GM19467 (cell line): Measurements from ENCODE around the gene PLD3.
A peak's percentile ranks its signal among the peaks of the same experiment; 100 is the strongest.
"Not testable (repeated sequence)": the region's sequence is repeated elsewhere in the genome, so short reads cannot be mapped to it uniquely, and the experiment has no call there.

ENCODE experiments used
- ATAC-seq: cut with Tn5 transposase; IDR thresholded peaks from one replicate; pipeline ENCODE4 v1.9.1; 2021; ENCODE audit warnings: mild to moderate bottlenecking, moderate library complexity; ENCODE audit not compliant: unreplicated experiment

Gene PLD3

DNA sequence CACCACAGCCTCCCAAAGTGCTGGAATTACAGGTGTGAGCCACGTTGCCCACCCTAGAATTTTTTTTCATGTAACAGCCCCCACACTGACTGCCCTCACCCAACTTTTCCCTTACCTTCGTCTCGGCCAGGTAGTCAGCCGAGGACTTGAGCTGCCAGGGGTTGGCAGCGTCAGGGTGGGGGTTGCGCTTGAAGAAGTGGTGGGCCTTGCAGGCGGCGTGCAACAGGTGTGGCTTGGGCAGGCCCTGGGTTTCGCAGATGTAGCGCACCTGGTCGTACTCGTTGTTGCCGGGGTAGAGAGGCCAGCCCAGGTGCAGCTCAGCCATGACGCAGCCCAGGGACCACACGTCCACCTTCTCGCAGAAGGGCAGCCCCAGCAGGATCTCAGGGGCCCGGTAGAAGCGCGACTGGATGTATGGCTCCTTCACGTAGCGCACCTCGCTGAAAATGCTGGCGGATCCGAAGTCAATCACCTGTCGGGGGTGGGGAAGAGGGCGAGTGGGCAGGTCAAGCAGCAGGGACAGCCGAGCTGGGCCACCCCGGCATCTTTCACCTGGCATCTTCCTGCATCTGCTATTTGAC, 35.3 kb downstream of the PLD3 start:
- ATAC-seq = no peak

DNA sequence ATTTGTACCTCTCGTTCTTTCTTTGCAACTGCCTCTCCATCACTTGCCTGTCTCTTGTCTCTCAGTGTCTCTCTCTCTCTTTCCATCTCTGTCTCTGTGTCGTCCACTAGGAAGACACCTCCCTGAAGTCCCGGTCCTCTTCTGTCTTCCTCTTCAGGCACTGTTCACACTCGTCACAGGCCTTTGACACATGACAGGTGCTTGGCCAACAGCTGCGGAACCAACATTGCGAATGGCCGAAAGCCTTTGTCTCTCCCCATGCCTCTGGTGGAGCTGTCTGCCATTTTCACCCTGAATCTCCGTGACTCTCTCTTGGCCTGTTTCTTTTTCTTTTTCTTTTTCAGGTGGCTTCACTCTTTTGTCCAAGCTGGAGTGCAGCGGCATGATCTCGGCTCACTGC, 38.7 kb downstream of the PLD3 start:
- no peak for ATAC-seq

- no peak for ATAC-seq
Observed at GRCh38 chr19:40388481-40388880, 40.0 kb downstream of the PLD3 start.

DNA sequence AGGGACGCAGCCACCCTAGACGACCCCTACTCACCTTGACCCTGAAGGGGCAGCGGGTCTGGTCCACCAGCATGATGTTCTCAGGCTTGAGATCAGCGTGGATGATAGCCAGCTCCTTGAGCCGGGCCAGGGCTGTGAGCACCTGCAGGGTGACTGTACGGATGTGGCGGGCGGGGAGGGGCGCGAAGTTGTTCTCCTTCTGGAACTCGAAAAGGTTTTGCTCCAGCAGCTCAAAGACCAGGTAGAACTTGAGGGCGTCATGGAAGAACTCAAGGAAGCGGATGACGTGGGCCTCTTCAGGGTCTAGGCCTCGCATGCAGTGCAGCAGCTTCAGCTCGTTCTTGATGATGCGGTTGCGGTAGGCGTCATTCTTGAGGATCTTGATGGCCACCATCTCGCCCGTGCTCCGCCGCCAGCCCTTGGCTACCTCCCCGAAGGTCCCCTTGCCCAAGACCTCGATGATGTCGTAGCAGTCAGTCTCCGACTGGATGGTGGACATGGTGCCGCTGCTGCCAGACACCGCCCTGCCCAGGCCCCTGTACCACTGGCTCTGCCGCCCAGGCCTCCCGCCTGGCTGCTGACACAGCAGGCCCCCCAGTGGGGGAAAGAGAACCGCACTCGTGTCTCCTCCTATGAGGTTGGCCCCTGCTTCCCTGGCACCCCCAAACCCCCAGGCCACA, 41.0 kb downstream of the PLD3 start:
- no peak for ATAC-seq

DNA sequence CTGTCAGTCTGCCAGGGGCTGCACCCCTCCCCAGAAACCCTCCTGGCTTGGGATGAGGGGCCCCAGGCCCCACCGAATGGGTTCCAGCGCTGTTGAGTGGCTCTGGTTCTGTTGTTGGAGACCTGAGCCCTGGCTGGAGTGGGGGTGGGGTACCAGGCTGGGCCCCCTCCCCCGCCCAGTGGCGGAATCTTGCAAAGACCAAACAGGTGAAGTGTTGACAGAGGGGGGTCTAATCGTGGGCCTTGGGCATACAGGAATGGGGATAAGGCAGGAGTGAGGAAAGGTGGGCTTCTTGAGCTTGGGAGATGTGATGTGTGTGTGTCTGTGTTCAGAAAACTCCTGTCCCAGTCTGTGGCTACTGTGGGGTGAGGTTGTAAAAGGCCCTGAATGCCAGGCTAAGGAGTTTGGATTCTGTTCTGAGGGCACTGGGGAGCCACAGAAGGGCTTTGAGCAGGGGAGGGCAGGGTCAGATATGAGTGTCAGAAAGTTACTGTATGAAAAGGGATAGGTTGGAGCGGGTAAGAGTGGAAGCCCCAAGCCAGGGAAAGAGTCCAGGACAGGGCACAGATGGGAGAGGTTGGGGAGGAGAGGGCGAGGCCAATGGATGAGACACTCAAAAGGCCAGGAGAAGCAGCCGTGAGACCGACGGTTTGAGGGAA, 41.7 kb downstream of the PLD3 start, which contains the start of gene HIPK4:
Gene HIPK4 (minus strand): TSS at position 98 of the 659 bp plus-strand sequence. CDS start 279 bp downstream, outside the sequence.
- no peak for ATAC-seq

- ATAC-seq = no peak
Observed at GRCh38 chr19:40392123-40392522, 43.6 kb downstream of the PLD3 start.

GRCh38 chr19:40392894-40393517, 44.5 kb downstream of the PLD3 start:
- ATAC-seq = no peak

GRCh38 chr19:40393894-40394815, 45.7 kb downstream of the PLD3 start:
- no peak for ATAC-seq

DNA sequence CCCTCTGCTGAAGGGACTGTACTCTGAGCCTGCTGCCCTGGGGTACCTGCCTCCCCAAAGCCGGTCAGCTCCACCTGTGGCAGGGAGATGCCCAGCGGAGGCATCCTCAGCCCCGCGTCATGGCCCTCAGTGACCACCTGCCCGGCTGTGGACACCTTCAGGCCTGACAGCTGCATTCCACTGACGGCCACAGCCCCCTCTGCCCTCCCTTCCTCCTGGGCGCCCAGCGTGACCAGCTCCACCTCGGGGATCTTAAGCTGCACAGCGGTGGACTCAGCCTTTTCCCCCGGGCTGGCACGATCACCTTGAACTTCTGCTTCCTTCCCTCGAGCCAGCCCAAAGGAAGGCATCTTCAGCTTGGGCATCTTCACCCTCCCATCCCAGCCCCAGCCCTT, 46.3 kb downstream of the PLD3 start:
- ATAC-seq = no peak

DNA sequence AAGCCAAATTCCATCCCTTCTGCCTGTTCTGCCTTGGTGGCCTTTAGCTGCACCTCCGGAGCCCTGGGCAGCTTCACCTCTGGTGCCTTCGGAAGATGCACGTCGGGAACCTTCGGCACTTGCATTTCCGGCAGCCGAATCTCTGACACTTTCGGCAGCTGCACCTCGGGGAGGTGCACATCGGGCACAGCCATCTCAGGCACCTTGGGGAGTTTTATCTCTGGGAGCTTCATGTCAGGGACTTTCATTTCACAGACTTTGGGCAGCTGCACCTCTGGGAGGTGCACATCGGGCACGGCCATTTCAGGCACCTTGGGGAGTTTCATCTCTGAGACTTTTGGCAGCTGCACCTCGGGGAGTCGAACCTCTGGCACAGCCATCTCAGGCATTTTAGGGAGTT, 47.5 kb downstream of the PLD3 start:
- no peak for ATAC-seq

GRCh38 chr19:40396886-40397567, 48.5 kb downstream of the PLD3 start:
- no peak for ATAC-seq

DNA sequence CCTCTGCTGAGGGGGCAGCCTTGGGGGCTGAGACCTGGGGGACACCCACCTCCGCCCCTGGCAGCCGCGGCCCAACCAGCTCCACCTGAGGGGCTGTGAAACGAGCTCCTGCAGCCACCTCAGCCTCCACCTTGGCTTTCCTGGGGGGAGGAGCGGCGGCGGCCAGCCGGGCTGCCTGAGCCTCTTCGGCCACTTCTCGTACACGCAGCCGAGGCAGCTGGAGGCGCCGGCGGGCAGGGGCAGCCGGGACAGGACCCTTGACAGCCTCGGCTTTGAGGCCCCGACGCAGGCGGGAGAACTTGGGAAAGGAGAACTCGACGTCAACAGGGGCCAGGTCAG, 49.0 kb downstream of the PLD3 start:
- ATAC-seq = no peak

GRCh38 chr19:40398417-40399131, 50.1 kb downstream of the PLD3 start:
- no peak for ATAC-seq

DNA sequence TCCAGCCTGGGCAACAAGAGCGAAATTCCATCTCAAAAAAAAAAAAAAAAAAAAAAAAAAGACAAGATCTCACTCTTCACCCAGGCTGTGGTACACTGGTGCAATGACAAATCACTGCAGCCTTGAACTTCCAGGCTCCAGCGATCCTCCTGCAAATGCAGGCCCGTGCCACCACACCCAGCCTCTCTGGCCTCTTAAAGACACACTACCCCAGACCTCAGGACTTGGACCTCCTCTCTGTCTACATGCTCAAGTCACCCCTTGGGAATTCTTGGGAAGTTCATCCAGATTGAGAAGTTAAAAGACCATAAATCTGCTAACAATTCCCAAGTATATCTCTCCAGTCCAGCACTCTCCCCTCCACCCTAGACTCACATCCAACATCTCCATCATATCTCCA, 52.1 kb downstream of the PLD3 start:
- ATAC-seq = no peak

DNA sequence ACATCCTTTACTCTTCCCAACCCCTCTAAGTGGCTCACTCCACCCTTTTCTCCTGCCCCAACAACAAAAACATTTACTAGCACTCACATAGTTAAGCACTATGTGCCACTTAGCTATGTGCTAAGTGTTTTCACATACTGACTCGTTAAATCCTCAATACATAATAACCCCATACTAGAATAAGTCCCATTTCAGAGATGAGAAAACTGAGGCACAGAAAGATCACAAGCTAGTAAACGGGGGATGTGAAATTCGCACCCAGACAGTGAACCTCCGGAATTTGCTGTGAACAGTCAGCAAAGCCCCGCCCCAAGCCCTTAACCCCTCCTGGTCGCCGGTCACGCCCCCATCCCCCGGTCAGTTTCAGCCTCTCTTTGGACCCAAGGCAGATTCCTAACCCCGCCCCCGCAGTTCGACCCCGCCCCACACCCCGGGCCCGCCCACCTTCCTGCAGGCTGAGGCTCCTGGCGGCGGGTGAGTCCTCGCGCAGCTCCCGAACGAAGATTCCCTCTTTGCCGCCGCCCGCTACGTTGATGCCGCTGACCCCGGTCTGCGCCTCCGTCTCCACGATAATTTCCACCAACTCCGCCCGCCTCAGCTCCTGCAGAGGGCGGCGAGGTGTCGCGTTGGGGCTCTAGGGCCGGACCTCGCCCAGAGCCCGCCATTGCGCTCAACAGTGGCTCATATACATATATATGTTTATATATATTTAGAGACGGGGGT, 54.9 kb downstream of the PLD3 start:
- peak; percentile 49 for ATAC-seq

- ATAC-seq = no peak
Observed at GRCh38 chr19:40407714-40408597, 59.5 kb downstream of the PLD3 start.

- ATAC-seq = not testable (repeated sequence)
Observed at GRCh38 chr19:40408598-40408925, 60.1 kb downstream of the PLD3 start.

DNA sequence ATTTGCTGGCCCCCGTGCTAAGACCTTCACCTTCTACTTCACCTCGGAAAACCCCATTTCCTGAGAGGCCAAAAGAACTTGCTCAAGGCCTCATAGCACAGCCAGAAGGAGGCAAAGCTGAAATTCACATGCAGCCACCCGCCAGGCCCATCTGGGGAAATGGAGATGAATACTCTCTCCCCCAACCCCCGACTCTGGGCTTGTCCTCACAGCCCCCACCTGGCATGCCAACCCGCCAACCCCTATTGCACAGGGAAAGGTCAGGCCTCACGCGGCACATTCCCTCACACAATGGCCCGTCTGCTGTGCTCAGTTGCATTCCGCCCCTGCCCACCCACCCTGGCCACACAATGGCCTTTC, 61.5 kb downstream of the PLD3 start:
- ATAC-seq = no peak
